Liver (tissue), 9 donors: ENCODE measurements around the gene RAB27B. TPM values are rescaled to one million over a fixed set of nuclear protein-coding genes. Genes with fewer than 3 reads are reported as not detected.
"Not testable (repeated sequence)": the region's sequence is repeated elsewhere in the genome, so short reads cannot be mapped to it uniquely, and the experiment has no call there.

Experiments
- DNase-seq: peaks from one replicate; pipeline ENCODE4 v3.0.0-alpha.2; 2017; ENCODE audit warnings: low spot score
- H3K27ac ChIP-seq, 2 donors: one replicate each; pipeline ENCODE4 v1.7.0; 2013; ENCODE audit warnings: inconsistent platforms in 2 of 2, low read length in 2 of 2, control low read depth in 1 of 2, low read depth in 1 of 2, mild to moderate bottlenecking in 1 of 2
- H3K27me3 ChIP-seq, 4 donors: one replicate each; pipeline versions ENCODE4 v1.6.1 to v1.7.0; 2013; ENCODE audit warnings: low read length in 3 of 4, inconsistent platforms in 1 of 4, mild to moderate bottlenecking in 1 of 4, moderate library complexity in 1 of 4; ENCODE audit not compliant: control insufficient read depth in 4 of 4, insufficient read depth in 4 of 4
- H3K36me3 ChIP-seq, 4 donors: one replicate each; pipeline versions ENCODE4 v1.6.1 to v1.7.0; 2013; ENCODE audit warnings: low read length in 3 of 4, mild to moderate bottlenecking in 3 of 4, low read depth in 1 of 4, moderate library complexity in 1 of 4; ENCODE audit not compliant: control insufficient read depth in 4 of 4, insufficient read depth in 3 of 4
- H3K4me1 ChIP-seq, 4 donors: one replicate each; pipeline versions ENCODE4 v1.6.1 to v1.7.0; 2013; ENCODE audit warnings: low read length in 3 of 4, mild to moderate bottlenecking in 3 of 4, moderate library complexity in 1 of 4; ENCODE audit not compliant: control insufficient read depth in 4 of 4, insufficient read depth in 4 of 4
- H3K4me3 ChIP-seq, 3 donors: one replicate each; pipeline versions ENCODE4 v1.6.1 to v1.7.0; 2013; ENCODE audit warnings: low read length in 3 of 3, control low read depth in 1 of 3, low read depth in 1 of 3, mild to moderate bottlenecking in 1 of 3
- H3K9ac ChIP-seq, 2 donors: one replicate each; pipeline ENCODE4 v1.7.0; 2013; ENCODE audit warnings: low read length in 2 of 2, mild to moderate bottlenecking in 2 of 2, moderate library complexity in 2 of 2, control low read depth in 1 of 2, low read depth in 1 of 2
- H3K9me3 ChIP-seq, 4 donors: one replicate each; pipeline versions ENCODE4 v1.6.1 to v1.7.0; 2013; ENCODE audit warnings: low read length in 3 of 4; ENCODE audit not compliant: control insufficient read depth in 4 of 4
- FOXA1 ChIP-seq: IDR thresholded peaks from 2 replicates; pipeline ENCODE4 v1.6.1; 2016; ENCODE audit warnings: antibody characterized with exemption
- FOXA2 ChIP-seq: IDR thresholded peaks from 2 replicates; pipeline ENCODE4 v1.6.1; 2016; ENCODE audit warnings: antibody characterized with exemption
- GABPA ChIP-seq, 2 donors: IDR thresholded peaks in 1 of 2; conservative IDR thresholded peaks in 1 of 2; 2 replicates each; pipeline ENCODE4 v1.6.1; 2016; ENCODE audit warnings: antibody characterized with exemption in 2 of 2, mild to moderate bottlenecking in 1 of 2, moderate library complexity in 1 of 2
- HNF4G ChIP-seq: IDR thresholded peaks from 2 replicates; pipeline ENCODE4 v1.6.1; 2016; ENCODE audit warnings: antibody characterized with exemption
- JUND ChIP-seq, 2 donors: IDR thresholded peaks; 2 replicates each; pipeline ENCODE4 v1.6.1; 2016; ENCODE audit warnings: antibody characterized with exemption in 2 of 2
- NR2F2 ChIP-seq: IDR thresholded peaks from 2 replicates; pipeline ENCODE4 v1.6.1; 2016; ENCODE audit warnings: antibody characterized with exemption
- RAD21 ChIP-seq, 2 donors: IDR thresholded peaks; 2 replicates each; pipeline ENCODE4 v1.6.1; 2016; ENCODE audit warnings: antibody characterized with exemption in 2 of 2, mild to moderate bottlenecking in 2 of 2
- RXRA ChIP-seq, 2 donors: IDR thresholded peaks; 2 replicates each; pipeline ENCODE4 v1.6.1; 2017 to 2018; ENCODE audit warnings: antibody characterized with exemption in 2 of 2, mild to moderate bottlenecking in 1 of 2
- SP1 ChIP-seq: IDR thresholded peaks from 2 replicates; pipeline ENCODE4 v1.6.1; 2018; ENCODE audit warnings: antibody characterized with exemption, mild to moderate bottlenecking
- TAF1 ChIP-seq: conservative IDR thresholded peaks from 2 replicates; pipeline ENCODE4 v1.6.1; 2016; ENCODE audit warnings: antibody characterized with exemption, mild to moderate bottlenecking
- YY1 ChIP-seq: IDR thresholded peaks from 2 replicates; pipeline ENCODE4 v1.6.1; 2016; ENCODE audit warnings: antibody characterized with exemption, mild to moderate bottlenecking
- WGBS: extraction: QIAGEN DNeasy Blood & Tissue Kit; methylation state at CpG from one replicate; pipeline ENCODE4 v1.1.7; 2013; 5-methylcytosine and 5-hydroxymethylcytosine counted together
- polyA plus RNA-seq, 2 donors: library from polyadenylated mRNA; stranded (reverse) in 1 of 2; unstranded in 1 of 2; fragments of 200-250 nt in 1 of 2; fragments of >200 nt in 1 of 2; fragmentation: Nextera tagmentation in 1 of 2; extraction: Ambion mirVana in 1 of 2; gene quantifications; one replicate each; pipeline versions ENCODE4 v1.2.1 to v1.2.3, GENCODE V29; 2013 to 2015
- total RNA-seq, 2 donors: library from RNA; depleted of rRNA; stranded (reverse); fragments of >200 nt; gene quantifications; one replicate each; pipeline ENCODE4 v1.2.3, GENCODE V29; 2014
- TF ChIP-seq, protein P1 (sequence below): IDR thresholded peaks from 2 replicates; pipeline ENCODE4 v1.6.1; 2016; ENCODE audit warnings: antibody characterized with exemption
- TF ChIP-seq, protein P2 (sequence below): IDR thresholded peaks from 2 replicates; pipeline ENCODE4 v1.6.1; 2016; ENCODE audit warnings: antibody characterized with exemption, mild to moderate bottlenecking
- TF ChIP-seq, protein P3 (sequence below): IDR thresholded peaks from 2 replicates; pipeline ENCODE4 v1.6.1; 2016; ENCODE audit warnings: antibody characterized with exemption
- TF ChIP-seq, protein P4 (sequence below): IDR thresholded peaks from 2 replicates; pipeline ENCODE4 v1.6.1; 2016; ENCODE audit warnings: antibody characterized with exemption
- donor health status: healthy.
- donor health status: healthy.
- donor health status: healthy.
- donor health status: healthy.
- donor health status: healthy.

RAB27B gene
- total and polyA plus RNA-seq, 4 donors: 0.13 to 4.5 (median 0.24) TPM

DNA sequence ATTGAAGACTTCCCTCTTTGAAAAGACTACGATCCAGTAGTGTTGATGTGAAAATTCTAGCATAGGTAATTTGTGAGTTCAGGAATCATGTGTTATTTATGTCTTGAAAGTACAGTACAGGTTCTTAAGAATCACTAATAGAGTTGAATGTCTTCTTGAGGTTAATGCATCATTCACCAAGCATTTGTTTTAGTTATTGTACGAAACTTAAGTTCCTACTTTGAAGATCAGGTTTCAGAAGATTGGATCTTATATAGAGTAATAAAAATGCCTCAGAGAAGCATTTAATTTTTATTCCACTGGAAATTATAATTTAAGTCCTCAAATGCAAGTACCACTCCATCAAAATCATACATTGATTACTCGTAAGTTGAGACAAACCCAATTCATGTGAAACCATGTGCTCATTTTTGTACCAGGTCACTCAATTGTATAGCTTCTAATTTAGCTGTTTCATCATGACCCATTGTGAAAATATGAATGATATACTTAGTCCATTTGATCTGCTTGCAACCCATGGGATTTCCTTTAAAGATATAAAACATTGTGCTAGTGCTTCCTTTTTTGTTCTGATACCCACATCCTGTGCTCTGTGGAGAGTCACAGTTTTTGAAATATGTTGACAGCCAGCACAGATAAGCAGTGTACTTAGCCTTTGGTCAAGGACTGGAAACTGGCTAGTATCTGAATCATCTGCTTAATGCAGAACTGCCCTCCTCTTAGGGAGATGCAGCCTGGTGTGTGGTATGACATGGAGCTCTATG, 22.5 kb upstream of the RAB27B start (continued):
- TF ChIP-seq YY1 (peak; percentile 13), FOXA1 (no peak), TAF1 (no peak), JUND (IDR thresholded peaks at IDR 0.05) (no peak), NR2F2 (peak; percentile 36), RAD21 (IDR thresholded peaks at IDR 0.05) (peak in 1 of 2 donors; percentile 24)
- TF ChIP-seq, protein P1, sequence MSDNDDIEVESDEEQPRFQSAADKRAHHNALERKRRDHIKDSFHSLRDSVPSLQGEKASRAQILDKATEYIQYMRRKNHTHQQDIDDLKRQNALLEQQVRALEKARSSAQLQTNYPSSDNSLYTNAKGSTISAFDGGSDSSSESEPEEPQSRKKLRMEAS: no peak

DNA sequence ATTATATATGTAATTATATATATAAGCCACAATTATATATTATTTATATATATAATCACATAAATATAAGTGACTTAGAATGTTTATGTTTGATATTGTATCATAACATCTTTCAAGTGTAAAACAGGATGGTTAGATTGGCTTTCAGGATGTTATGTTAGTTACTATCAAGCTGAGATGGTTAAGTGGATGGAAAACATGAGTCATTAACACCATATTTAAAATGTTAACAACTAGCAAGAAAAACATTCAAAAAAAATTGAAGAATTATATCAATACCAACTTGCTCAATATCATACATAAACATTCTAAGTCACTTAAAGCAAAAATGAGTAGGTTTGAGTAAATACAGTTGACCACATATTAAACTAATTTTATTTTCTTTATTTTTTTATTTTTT, 21.8 kb upstream of the RAB27B start:
- Histone ChIP-seq H3K4me3 (no peak overlapping the region), H3K9ac (no peak overlapping the region), H3K27me3 (no peaks in the 10 kb centered on the region), H3K9me3 (no peaks in the 10 kb centered on the region), H3K4me1 (peaks cover 0 to 5% (median 0%) of the 10 kb centered on the region in 4 donors), H3K36me3 (no peaks in the 10 kb centered on the region), H3K27ac (no peak overlapping the region)
- TF ChIP-seq FOXA2 (no peak), RXRA (IDR thresholded peaks at IDR 0.05) (no peak), RAD21 (IDR thresholded peaks at IDR 0.05) (no peak), HNF4G (no peak), TAF1 (no peak), SP1 (no peak)
- TF ChIP-seq, protein P2, sequence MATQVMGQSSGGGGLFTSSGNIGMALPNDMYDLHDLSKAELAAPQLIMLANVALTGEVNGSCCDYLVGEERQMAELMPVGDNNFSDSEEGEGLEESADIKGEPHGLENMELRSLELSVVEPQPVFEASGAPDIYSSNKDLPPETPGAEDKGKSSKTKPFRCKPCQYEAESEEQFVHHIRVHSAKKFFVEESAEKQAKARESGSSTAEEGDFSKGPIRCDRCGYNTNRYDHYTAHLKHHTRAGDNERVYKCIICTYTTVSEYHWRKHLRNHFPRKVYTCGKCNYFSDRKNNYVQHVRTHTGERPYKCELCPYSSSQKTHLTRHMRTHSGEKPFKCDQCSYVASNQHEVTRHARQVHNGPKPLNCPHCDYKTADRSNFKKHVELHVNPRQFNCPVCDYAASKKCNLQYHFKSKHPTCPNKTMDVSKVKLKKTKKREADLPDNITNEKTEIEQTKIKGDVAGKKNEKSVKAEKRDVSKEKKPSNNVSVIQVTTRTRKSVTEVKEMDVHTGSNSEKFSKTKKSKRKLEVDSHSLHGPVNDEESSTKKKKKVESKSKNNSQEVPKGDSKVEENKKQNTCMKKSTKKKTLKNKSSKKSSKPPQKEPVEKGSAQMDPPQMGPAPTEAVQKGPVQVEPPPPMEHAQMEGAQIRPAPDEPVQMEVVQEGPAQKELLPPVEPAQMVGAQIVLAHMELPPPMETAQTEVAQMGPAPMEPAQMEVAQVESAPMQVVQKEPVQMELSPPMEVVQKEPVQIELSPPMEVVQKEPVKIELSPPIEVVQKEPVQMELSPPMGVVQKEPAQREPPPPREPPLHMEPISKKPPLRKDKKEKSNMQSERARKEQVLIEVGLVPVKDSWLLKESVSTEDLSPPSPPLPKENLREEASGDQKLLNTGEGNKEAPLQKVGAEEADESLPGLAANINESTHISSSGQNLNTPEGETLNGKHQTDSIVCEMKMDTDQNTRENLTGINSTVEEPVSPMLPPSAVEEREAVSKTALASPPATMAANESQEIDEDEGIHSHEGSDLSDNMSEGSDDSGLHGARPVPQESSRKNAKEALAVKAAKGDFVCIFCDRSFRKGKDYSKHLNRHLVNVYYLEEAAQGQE: no peak
- TF ChIP-seq, protein P3, sequence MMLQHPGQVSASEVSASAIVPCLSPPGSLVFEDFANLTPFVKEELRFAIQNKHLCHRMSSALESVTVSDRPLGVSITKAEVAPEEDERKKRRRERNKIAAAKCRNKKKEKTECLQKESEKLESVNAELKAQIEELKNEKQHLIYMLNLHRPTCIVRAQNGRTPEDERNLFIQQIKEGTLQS: no peak
- no peak for DNase-seq

DNA sequence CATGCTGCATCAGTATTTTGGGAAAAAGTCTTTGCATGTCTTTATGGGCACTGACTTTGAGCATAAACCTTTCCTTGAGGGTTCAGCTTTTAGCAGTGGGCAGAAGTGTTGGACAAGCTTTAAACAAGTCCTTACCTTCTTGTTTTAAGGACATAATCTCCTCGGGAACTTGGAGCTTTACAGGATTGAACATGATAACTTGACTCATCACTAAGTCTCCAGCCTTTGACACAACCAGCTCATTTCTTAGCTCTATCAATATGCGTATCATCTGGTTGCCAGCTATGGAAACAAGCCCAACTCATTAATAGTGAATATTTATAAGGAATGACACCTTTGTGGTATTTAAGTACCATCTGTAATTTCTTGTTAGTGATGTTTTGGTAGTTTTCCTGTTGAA, 21.0 kb upstream of the RAB27B start:
- no peaks in the 10 kb centered on the region for H3K36me3 ChIP-seq
- 95% methylated on average over 2 of the region's 2 CpGs for WGBS
- no peaks in the 10 kb centered on the region for H3K9me3 ChIP-seq
- no peaks in the 10 kb centered on the region for H3K27me3 ChIP-seq
- TF ChIP-seq, protein P1: no peak
- TF ChIP-seq RAD21 (IDR thresholded peaks at IDR 0.05): no peak
- no peak for TF ChIP-seq TAF1
- TF ChIP-seq JUND (IDR thresholded peaks at IDR 0.05): no peak
- TF ChIP-seq FOXA1: no peak
- TF ChIP-seq, protein P4, sequence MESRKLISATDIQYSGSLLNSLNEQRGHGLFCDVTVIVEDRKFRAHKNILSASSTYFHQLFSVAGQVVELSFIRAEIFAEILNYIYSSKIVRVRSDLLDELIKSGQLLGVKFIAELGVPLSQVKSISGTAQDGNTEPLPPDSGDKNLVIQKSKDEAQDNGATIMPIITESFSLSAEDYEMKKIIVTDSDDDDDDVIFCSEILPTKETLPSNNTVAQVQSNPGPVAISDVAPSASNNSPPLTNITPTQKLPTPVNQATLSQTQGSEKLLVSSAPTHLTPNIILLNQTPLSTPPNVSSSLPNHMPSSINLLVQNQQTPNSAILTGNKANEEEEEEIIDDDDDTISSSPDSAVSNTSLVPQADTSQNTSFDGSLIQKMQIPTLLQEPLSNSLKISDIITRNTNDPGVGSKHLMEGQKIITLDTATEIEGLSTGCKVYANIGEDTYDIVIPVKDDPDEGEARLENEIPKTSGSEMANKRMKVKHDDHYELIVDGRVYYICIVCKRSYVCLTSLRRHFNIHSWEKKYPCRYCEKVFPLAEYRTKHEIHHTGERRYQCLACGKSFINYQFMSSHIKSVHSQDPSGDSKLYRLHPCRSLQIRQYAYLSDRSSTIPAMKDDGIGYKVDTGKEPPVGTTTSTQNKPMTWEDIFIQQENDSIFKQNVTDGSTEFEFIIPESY: no peak
- no peak for TF ChIP-seq GABPA (IDR thresholded peaks at IDR 0.05 in 1 of 2, conservative IDR thresholded peaks at IDR 0.05 in 1 of 2)
- TF ChIP-seq, protein P3: no peak
- no peaks in the 10 kb centered on the region for H3K4me1 ChIP-seq
- H3K27ac ChIP-seq: no peak overlapping the region
- no peak overlapping the region for H3K9ac ChIP-seq
- DNase-seq: no peak
- no peak overlapping the region for H3K4me3 ChIP-seq

DNA sequence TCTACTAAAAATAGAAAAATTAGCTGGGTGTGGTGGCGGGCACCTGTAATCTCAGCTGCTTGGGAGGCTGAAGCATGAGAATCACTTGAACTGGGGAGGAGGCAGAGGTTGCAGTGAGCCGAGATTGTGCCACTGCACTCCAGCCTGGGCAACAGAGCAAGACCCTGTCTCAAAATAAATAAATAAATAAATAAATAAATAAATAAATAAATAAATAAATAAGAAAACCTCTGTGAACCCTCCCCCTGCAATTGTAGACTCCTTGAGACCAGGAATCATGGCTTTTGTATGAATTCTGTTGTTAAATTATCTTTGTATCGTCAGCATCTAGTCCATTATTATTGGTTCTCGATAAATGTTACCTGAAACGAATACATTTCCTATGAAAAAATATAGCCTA, 17.6 kb upstream of the RAB27B start:
- not testable (repeated sequence) for H3K9ac ChIP-seq, H3K4me3 ChIP-seq, H3K9me3 ChIP-seq, H3K27me3 ChIP-seq, DNase-seq, H3K27ac ChIP-seq, H3K4me1 ChIP-seq, H3K36me3 ChIP-seq
- WGBS: 96% methylated on average over 5 of the region's 5 CpGs
